K562 (cell line): ENCODE measurements around the gene ARID4B. TPM values are rescaled to one million over a fixed set of nuclear protein-coding genes. Genes with fewer than 3 reads are reported as not detected.

Experiments used
- ATAC-seq: fragments of 200-7000 bp; cut with Tn5 transposase; 3 replicates; pipeline ENCODE4 v1.9.1; 2020; ENCODE audit warnings: moderate library complexity
- BruUV-seq: library from RNA; stranded (reverse); fragments of 400-500 nt; replicated peaks from 2 replicates; lab custom pipeline; 2021; lab: Mats Ljungman, UMichigan
- CTCF ChIA-PET: fragments of 300-600 bp; formaldehyde crosslinking; extraction: SDS; loops from one replicate; lab custom pipeline; 2021; ENCODE audit warnings: low intra/inter-chr PET ratio; lab: Yijun Ruan, JAX
- POLR2A ChIA-PET: fragments of 300-600, 350-650 bp; sonication (Branson Sonifier 250); formaldehyde crosslinking; extraction: SDS; loops from one replicate; lab custom pipeline; 2021; ENCODE audit warnings: antibody characterized with exemption, inconsistent platforms; lab: Yijun Ruan, JAX
- DNase-seq, 4 experiments: peaks; one replicate each; pipeline versions ENCODE4 v3.0.0 to v3.0.0-alpha.2; 2011 to 2018; ENCODE audit warnings: low spot score in 3 of 4, mixed read lengths in 3 of 4; ENCODE audit errors: extremely low read depth in 1 of 4
- FAIRE-seq: peaks from 2 replicates; lab custom pipeline; 2011; peaks lifted over from hg19 to GRCh38; lab: Jason Lieb, UNC
- H2AFZ ChIP-seq: 2 replicates; pipeline ENCODE4 v1.6.0; 2011; ENCODE audit warnings: low read depth, low read length, control low read depth, inconsistent platforms
- H3K27ac ChIP-seq: fragments of 200-600 bp; 3 replicates; pipeline ENCODE4 v1.8.0; 2011; ENCODE audit warnings: low read depth, mild to moderate bottlenecking, control low read depth, inconsistent platforms, low read length, moderate library complexity, mixed read lengths; ENCODE audit errors: extremely low read depth
- H3K27me3 ChIP-seq, 2 experiments: fragments of 300-600 bp in 1 of 2; 2 replicates in 1 of 2; 3 replicates in 1 of 2; pipeline versions ENCODE4 v1.6.0 to v1.8.0; 2011; ENCODE audit warnings: inconsistent platforms in 2 of 2, low read length in 2 of 2, mild to moderate bottlenecking in 1 of 2, mixed read lengths in 1 of 2, moderate library complexity in 1 of 2; ENCODE audit not compliant: control insufficient read depth in 2 of 2, insufficient read depth in 2 of 2
- H3K36me3 ChIP-seq: fragments of 300-600 bp; 3 replicates; pipeline ENCODE4 v1.8.0; 2011; ENCODE audit warnings: mild to moderate bottlenecking, low read length, inconsistent platforms; ENCODE audit not compliant: control insufficient read depth, insufficient read depth
- H3K4me1 ChIP-seq, 2 experiments: fragments of 200-600 bp in 1 of 2; replicated peaks in 1 of 2; 2 replicates in 1 of 2; 3 replicates in 1 of 2; pipeline versions ENCODE4 v1.5.1 to v1.8.0; 2011; ENCODE audit warnings: inconsistent platforms in 2 of 2, low read length in 2 of 2, mild to moderate bottlenecking in 1 of 2, mixed read lengths in 1 of 2, moderate library complexity in 1 of 2; ENCODE audit not compliant: control insufficient read depth in 2 of 2, insufficient read depth in 2 of 2
- H3K4me2 ChIP-seq: 2 replicates; pipeline ENCODE4 v1.6.1; 2011; ENCODE audit warnings: low read length, control low read depth, inconsistent platforms, mixed read lengths; ENCODE audit not compliant: insufficient read depth
- H3K4me3 ChIP-seq: fragments of 200-600 bp; sonication (generic), shearing (Covaris generic); 2 replicates; pipeline ENCODE4 v1.5.1; 2016; ENCODE audit warnings: control low read depth, inconsistent platforms
- H3K79me2 ChIP-seq: fragments of 200-600 bp; 3 replicates; pipeline ENCODE4 v1.8.0; 2011; ENCODE audit warnings: low read length, inconsistent platforms; ENCODE audit not compliant: control insufficient read depth, insufficient read depth
- H3K9ac ChIP-seq, 2 experiments: 2 replicates each; pipeline versions ENCODE4 v1.6.0 to v1.6.1; 2011; ENCODE audit warnings: low read depth in 2 of 2, low read length in 2 of 2, control low read depth in 1 of 2, inconsistent platforms in 1 of 2, mild to moderate bottlenecking in 1 of 2, mixed read lengths in 1 of 2; ENCODE audit not compliant: insufficient read depth in 1 of 2
- H3K9me1 ChIP-seq: one replicate; pipeline ENCODE4 v1.6.0; 2011; ENCODE audit warnings: inconsistent platforms, mild to moderate bottlenecking, low read length, moderate library complexity; ENCODE audit not compliant: control insufficient read depth, insufficient read depth
- H3K9me3 ChIP-seq: replicated peaks from 2 replicates; pipeline ENCODE4 v1.5.1; 2011; ENCODE audit warnings: low read depth, low read length, inconsistent platforms; ENCODE audit not compliant: control insufficient read depth, insufficient read depth
- H4K20me1 ChIP-seq: replicated peaks from 2 replicates; pipeline ENCODE4 v1.6.1; 2011; ENCODE audit warnings: low read length, inconsistent platforms, mixed read lengths; ENCODE audit not compliant: control insufficient read depth, insufficient read depth
- BCOR ChIP-seq: fragments of 450-650 bp; IDR thresholded peaks from 2 replicates; pipeline ENCODE4 v1.6.1; 2016
- FOXP4 ChIP-seq: sonication (generic); formaldehyde crosslinking; IDR thresholded peaks from 2 replicates; pipeline ENCODE4 v1.8.0; 2022; ENCODE audit warnings: mild to moderate bottlenecking, missing genetic modification reagents, borderline replicate concordance
- HNRNPLL ChIP-seq: fragments of 200-400 bp; formaldehyde crosslinking; IDR thresholded peaks from 2 replicates; pipeline ENCODE4 v1.6.1; 2017; ENCODE audit warnings: low read length, low read depth, mild to moderate bottlenecking; ENCODE audit not compliant: poor library complexity, severe bottlenecking
- MTA3 ChIP-seq: fragments of 450-650 bp; formaldehyde crosslinking; IDR thresholded peaks from 2 replicates; pipeline ENCODE4 v1.6.1; 2017; ENCODE audit warnings: mild to moderate bottlenecking, borderline replicate concordance
- RERE ChIP-seq: sonication (generic); formaldehyde crosslinking; IDR thresholded peaks from 2 replicates; pipeline ENCODE4 v1.8.0; 2023; ENCODE audit warnings: missing genetic modification reagents, mild to moderate bottlenecking, borderline replicate concordance
- ZBTB1 ChIP-seq: sonication (generic); formaldehyde crosslinking; IDR thresholded peaks from 2 replicates; pipeline ENCODE4 v1.8.1; 2023; ENCODE audit warnings: missing genetic modification reagents, low read depth, mild to moderate bottlenecking, borderline replicate concordance
- ZBTB2 ChIP-seq: fragments of 450-650 bp; IDR thresholded peaks from 2 replicates; pipeline ENCODE4 v1.6.1; 2016; ENCODE audit warnings: antibody characterized with exemption
- ZFX ChIP-seq: sonication (generic); formaldehyde crosslinking; IDR thresholded peaks from 2 replicates; pipeline ENCODE4 v1.8.0; 2022; ENCODE audit warnings: mild to moderate bottlenecking, missing genetic modification reagents, moderate library complexity
- ZNF24 ChIP-seq: fragments of 450-650 bp; IDR thresholded peaks from 2 replicates; pipeline ENCODE4 v1.6.1; 2016
- ZNF639 ChIP-seq, 2 experiments: fragments of 200-800 bp in 1 of 2; sonication (Bioruptor generic) in 1 of 2; sonication (generic) in 1 of 2; formaldehyde crosslinking in 1 of 2; IDR thresholded peaks in 1 of 2; conservative IDR thresholded peaks in 1 of 2; 2 replicates each; pipeline versions ENCODE4 v1.5.0 to v1.6.1; 2016 to 2020; ENCODE audit warnings: missing compliant biosample characterization in 1 of 2, missing genetic modification characterization in 1 of 2, missing genetic modification reagents in 1 of 2
- ZZZ3 ChIP-seq: fragments of 450-650 bp; IDR thresholded peaks from 2 replicates; pipeline ENCODE4 v1.6.1; 2016; ENCODE audit warnings: antibody characterized with exemption, mild to moderate bottlenecking, moderate library complexity
- in situ Hi-C: fragments of 300-500 bp; cut with MboI; formaldehyde crosslinking; loops from 4 replicates; pipeline ENCODE4 v1.15.0; 2018; ENCODE audit warnings: inconsistent platforms, mixed read lengths
- intact Hi-C: fragments of 100-400 bp; cut with micrococcal nuclease; formaldehyde crosslinking; loops from 2 replicates; pipeline ENCODE4 v1.14.2; 2022
- polyA plus RNA-seq, 8 experiments: library from polyadenylated mRNA; depleted of rRNA in 4 of 8; stranded (reverse) in 5 of 8; unstranded in 3 of 8; fragments of >200 nt; fragmentation: Nextera tagmentation in 2 of 8; fragmentation: Illumina TruSeq in 1 of 8; extraction: Ambion mirVana in 2 of 8; extraction: Trizol in 1 of 8; gene quantifications; 2 replicates each; pipeline versions ENCODE4 v1.2.1 to v1.2.3, GENCODE V29; 2011 to 2014; ENCODE audit warnings: inconsistent platforms in 1 of 8, missing spikeins in 1 of 8
- total RNA-seq, 7 experiments: library from RNA; depleted of rRNA in 6 of 7; stranded (reverse); fragments of >200 nt in 6 of 7; fragmentation: Illumina TruSeq in 2 of 7; extraction: Trizol in 2 of 7; gene quantifications; 2 replicates each; pipeline versions ENCODE4 v1.2.1 to v1.2.3, GENCODE V29; 2011 to 2021; ENCODE audit warnings: low replicate concordance in 1 of 7

Gene ARID4B
- total and polyA plus RNA-seq, 9 of the 15 experiments (the other 6 are each of a cell fraction or from before 2014, with no cell fraction given): 8.4 to 38.9 (median 18.5) TPM

- BruUV-seq: no TSS peak
- Histone ChIP-seq H3K4me2 (no peak overlapping the region), H2AFZ (no peak overlapping the region), H3K9me3 (no peaks in the 10 kb centered on the region), H3K4me1 (no peaks in the 10 kb centered on the region), H3K36me3 (peaks cover 12% of the 10 kb centered on the region; the same call in 2 of the 3 replicates), H3K27me3 (no peaks in the 10 kb centered on the region), H4K20me1 (no peaks in the 10 kb centered on the region), H3K9me1 (no peaks in the 10 kb centered on the region), H3K9ac (no peak overlapping the region), H3K79me2 (peaks cover 90% of the 10 kb centered on the region), H3K27ac (no peak overlapping the region), H3K4me3 (no peak overlapping the region)
- intact Hi-C loops: no loop called here
- FAIRE-seq (no peak), ATAC-seq (no peak), DNase-seq (no peak)
- in situ Hi-C loops: no loop called here
- ChIA-PET CTCF (no interaction called here), POLR2A (interaction anchor here (1.4 to 1.5 kb wide), 2 partner anchors 11 kb away, joined by 3 to 6 read pairs; no protein-coding TSS in a partner anchor)
- TF ChIP-seq ZFX (CRISPR knock-in tag) (no peak), ZBTB2 (no peak), HNRNPLL (no peak), RERE (CRISPR knock-in tag) (no peak), BCOR (no peak), ZNF24 (no peak), FOXP4 (CRISPR knock-in tag) (no peak), ZZZ3 (no peak), MTA3 (no peak), ZNF639 (CRISPR knock-in tag; conservative IDR thresholded peaks at IDR 0.05 in 1 of 2, IDR thresholded peaks at IDR 0.05 in 1 of 2) (no peak), ZBTB1 (no peak)
Observed at GRCh38 chr1:235264327-235264726, 63.7 kb downstream of the ARID4B start.
